Large intestine (tissue), 3 donors: Measurements from ENCODE around the gene CHD6. TPM values are rescaled to one million over a fixed set of nuclear protein-coding genes. Genes with fewer than 3 reads are reported as not detected.

ENCODE experiments used
- DNase-seq, 2 donors: peaks; one replicate each; pipeline versions ENCODE4 v3.0.0 to v3.0.0-alpha.2; 2013
- H3K27ac ChIP-seq: one replicate; pipeline ENCODE4 v1.5.1; 2013; ENCODE audit warnings: low read length
- H3K27me3 ChIP-seq: 2 replicates; pipeline ENCODE4 v1.6.1; 2013; ENCODE audit warnings: low read length; ENCODE audit not compliant: control insufficient read depth, insufficient read depth
- H3K36me3 ChIP-seq: 2 replicates; pipeline ENCODE4 v1.6.1; 2013; ENCODE audit warnings: low read length; ENCODE audit not compliant: control insufficient read depth, insufficient read depth
- H3K4me1 ChIP-seq: one replicate; pipeline ENCODE4 v1.6.1; 2013; ENCODE audit warnings: low read length; ENCODE audit not compliant: control insufficient read depth, insufficient read depth
- H3K4me3 ChIP-seq: one replicate; pipeline ENCODE4 v1.5.1; 2013; ENCODE audit warnings: low read length
- H3K9me3 ChIP-seq: one replicate; pipeline ENCODE4 v1.6.1; 2013; ENCODE audit warnings: mild to moderate bottlenecking, low read depth, low read length, moderate library complexity; ENCODE audit not compliant: control insufficient read depth
- WGBS: methylation state at CpG from one replicate; pipeline ENCODE4 v1.1.5; 2013; ENCODE audit warnings: low lambda C conversion rate; ENCODE audit not compliant: insufficient coverage; 5-methylcytosine and 5-hydroxymethylcytosine counted together
- polyA plus RNA-seq: library from polyadenylated mRNA; unstranded; fragments of 120-200 nt; gene quantifications from one replicate; pipeline ENCODE4 v1.2.1, GENCODE V29; 2013

The CHD6 gene
- polyA plus RNA-seq, 1 donor = 24.0 TPM

DNA sequence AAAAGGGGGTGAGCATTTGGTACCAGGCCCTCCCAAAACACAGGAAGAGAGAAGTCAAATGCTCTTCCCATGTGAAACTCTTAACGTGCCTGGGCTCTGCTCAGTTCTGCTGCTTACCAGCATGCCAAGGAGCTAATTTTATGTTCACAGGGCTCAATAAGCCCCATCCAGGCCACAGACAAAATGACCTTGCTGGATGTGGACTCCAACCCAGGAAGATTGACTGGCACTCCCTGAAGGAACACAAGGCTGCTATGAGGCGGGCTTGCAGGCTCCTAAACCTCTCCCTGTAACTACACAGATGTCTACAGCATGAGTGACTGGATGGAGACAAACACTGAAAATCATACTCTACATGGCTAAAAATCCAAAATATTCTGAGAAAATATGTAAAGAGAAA is 50.6 kb downstream of the CHD6 start:
- Histone ChIP-seq H3K4me3 (no peak overlapping the region), H3K9me3 (no peaks in the 10 kb centered on the region), H3K27me3 (no peaks in the 10 kb centered on the region), H3K36me3 (no peaks in the 10 kb centered on the region), H3K4me1 (peaks cover 5% of the 10 kb centered on the region), H3K27ac (no peak overlapping the region)
- peak; percentile 8 to 53 for DNase-seq
- 80% methylated on average over 1 of the region's 2 CpGs for WGBS

DNA sequence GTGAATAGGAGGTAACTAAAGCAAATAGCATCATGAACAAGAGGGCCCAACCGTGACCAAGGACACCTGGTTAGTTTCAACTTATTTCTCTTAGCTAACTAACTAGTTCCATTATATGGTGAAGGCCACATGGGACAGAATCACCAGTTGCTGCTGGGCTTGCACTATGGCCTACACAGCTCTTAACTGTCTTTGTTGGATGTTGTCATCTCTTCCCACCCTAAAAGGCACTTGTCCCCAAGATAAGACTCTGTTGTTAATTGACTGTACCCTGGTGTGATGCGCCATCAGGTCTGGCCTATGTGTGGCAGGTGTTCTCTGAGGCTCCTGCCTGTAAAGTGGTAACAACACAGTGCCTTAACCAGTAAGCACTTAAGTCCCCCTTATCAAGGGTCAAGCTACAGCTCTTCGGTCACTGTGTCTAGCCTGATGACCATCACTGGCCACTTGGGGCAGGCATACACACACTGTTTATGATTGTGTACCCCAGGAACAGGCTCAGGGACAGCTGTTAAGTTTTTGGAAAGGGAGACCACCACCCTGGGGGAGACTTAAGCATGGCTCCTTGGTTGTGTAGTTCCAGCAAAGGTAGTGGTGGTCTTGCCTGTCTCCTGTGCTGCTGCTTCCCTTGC is 51.2 kb downstream of the CHD6 start:
- Histone ChIP-seq H3K27ac (no peak overlapping the region), H3K4me3 (no peak overlapping the region), H3K4me1 (peaks cover 5% of the 10 kb centered on the region), H3K9me3 (no peaks in the 10 kb centered on the region), H3K36me3 (no peaks in the 10 kb centered on the region), H3K27me3 (no peaks in the 10 kb centered on the region)
- no peak for DNase-seq
- no CpG with 5 or more reads among the region's 3 CpGs for WGBS

DNA sequence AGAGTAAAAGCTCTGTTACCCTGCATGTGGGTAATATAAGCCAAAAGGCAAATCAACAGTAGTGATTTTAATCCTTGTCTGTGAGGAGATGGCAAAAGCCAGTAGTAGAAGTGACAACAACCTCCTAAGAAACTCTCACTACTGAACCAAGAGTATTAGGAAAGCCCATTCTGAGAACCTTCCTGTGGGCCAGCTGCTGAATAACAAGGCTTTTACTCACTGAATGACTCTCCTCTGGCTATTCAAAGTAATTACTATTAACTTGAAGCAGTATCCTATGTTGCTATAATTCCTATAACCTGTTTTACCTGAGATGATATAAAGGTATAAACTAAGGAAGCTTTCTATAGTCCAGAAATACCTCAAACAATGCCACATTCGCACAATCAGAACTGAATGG is 55.1 kb downstream of the CHD6 start:
- Histone ChIP-seq H3K27ac (no peak overlapping the region), H3K27me3 (no peaks in the 10 kb centered on the region), H3K36me3 (no peaks in the 10 kb centered on the region), H3K4me3 (no peak overlapping the region), H3K4me1 (peaks cover 2% of the 10 kb centered on the region), H3K9me3 (no peaks in the 10 kb centered on the region)
- DNase-seq = no peak
- WGBS = no CpG with 5 or more reads among the region's 1 CpG

DNA sequence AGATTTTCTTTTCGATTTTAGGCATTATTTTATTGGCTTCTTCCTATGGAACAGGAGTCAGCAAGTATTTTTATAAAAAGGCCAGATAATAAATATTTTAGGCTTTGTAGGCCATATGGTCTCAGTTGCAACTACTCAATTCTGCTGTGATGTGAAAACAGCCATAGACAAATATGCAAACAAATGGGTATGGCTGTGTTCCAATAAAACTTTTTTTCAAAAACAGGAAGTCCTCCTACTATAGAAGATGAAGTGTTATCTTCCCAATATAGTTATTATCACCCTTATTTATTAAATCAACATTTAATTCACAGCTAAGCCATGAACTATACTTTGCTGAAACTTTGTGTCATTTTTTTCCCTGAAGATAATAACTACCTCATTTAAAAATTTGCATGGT is 57.2 kb downstream of the CHD6 start:
- Histone ChIP-seq H3K4me3 (no peak overlapping the region), H3K27ac (no peak overlapping the region), H3K9me3 (peaks cover 3% of the 10 kb centered on the region), H3K36me3 (peaks cover 2% of the 10 kb centered on the region), H3K27me3 (no peaks in the 10 kb centered on the region), H3K4me1 (no peaks in the 10 kb centered on the region)
- WGBS = 100% methylated on average over 1 of the region's 1 CpG
- DNase-seq = no peak

DNA sequence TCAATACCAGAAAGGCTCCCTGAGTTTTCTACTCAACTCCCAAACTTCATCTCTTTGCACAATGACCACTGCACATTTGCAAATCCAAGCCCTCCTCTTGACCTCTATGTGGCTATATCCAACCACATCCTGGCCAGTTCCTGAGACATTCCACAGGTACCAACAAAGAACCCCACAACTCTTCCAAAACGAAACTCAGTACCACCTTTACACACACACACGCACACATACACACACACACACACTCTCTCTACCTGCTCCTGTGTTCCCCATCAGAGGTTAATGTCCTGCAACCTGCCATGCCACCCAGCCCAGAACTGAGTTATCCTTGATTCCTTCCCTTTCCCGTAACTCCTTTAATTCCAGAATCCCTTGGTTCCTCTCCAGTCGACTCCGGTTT is 58.5 kb downstream of the CHD6 start:
- Histone ChIP-seq H3K27me3 (no peaks in the 10 kb centered on the region), H3K9me3 (peaks cover 3% of the 10 kb centered on the region), H3K27ac (no peak overlapping the region), H3K4me1 (no peaks in the 10 kb centered on the region), H3K4me3 (no peak overlapping the region), H3K36me3 (peaks cover 2% of the 10 kb centered on the region)
- no peak for DNase-seq
- 94% methylated on average over 3 of the region's 5 CpGs for WGBS

DNA sequence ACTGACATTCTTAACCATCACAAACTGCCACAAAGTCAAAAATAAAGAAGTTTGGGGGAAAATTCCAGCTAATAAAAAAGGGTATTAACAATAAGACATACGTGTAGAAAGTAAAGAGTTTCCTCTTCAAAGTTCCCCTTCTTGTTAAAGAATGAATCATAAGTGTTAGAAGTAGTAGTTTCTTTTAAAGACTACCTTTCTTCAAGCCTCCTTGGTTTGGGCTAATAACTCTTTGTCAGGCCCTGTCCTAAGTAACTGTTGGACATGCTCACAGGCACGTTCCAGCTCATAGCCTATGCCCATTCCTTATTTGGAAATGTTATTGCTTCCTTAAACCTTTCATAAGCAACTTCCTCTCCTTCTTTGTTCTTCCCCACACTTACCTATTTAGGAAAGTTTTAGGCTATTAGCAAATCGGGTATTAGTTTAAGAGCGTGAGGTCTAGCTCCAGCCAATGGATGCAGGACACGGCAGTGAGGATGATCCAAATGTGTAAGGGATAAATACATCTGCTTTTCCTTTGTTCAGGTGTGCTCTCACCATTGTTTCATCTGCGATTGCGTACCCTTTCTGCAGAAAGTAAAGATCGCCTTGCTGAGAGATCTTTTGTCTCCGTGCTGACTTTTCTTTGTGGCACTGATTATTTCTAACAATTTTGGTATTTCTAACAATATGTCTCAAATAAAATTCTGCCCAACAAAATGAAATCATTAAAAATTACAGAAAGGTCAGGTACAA is 64.9 kb downstream of the CHD6 start:
- peaks cover 5% of the 10 kb centered on the region for H3K36me3 ChIP-seq
- WGBS = 97% methylated on average over 5 of the region's 9 CpGs
- H3K4me3 ChIP-seq = no peak overlapping the region
- no peaks in the 10 kb centered on the region for H3K4me1 ChIP-seq
- H3K9me3 ChIP-seq = peaks cover 8% of the 10 kb centered on the region
- no peak overlapping the region for H3K27ac ChIP-seq
- H3K27me3 ChIP-seq = no peaks in the 10 kb centered on the region
- DNase-seq = no peak

DNA sequence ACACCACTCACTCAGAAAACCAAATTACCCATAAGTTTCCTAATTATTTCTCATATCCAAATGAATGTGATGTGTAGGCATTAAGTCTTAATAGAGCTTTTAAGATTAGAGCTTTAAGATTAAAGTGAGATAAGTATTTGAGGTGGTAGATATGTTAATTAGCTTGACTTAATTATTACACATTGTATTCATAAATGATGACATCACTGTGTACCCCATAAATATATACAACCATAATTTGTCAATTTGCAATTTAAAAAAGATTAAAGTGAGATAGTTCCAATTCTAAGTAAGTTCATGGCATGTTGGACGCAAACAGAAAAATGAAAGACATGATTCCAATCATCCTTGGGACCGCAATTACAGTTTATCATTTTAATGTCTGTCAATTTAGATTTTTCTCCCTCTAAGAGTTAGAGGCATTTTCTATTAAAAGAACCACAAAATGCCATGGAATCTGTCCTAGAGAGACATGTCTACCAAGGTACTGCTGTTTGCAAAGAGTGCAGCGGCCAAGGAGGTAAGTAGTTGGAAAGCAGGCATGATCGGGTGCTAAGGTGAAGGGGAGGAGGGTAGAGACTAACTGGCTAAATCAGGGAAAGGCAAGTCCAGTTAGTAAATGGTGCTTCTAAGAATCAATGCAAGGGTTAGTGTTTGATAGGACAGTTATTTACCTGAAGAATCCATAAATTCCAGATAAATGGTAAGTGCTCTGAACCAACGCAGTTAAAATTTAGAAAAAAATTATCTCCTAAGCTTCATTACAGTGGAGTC is 65.7 kb downstream of the CHD6 start:
- WGBS = no CpG with 5 or more reads among the region's 5 CpGs

DNA sequence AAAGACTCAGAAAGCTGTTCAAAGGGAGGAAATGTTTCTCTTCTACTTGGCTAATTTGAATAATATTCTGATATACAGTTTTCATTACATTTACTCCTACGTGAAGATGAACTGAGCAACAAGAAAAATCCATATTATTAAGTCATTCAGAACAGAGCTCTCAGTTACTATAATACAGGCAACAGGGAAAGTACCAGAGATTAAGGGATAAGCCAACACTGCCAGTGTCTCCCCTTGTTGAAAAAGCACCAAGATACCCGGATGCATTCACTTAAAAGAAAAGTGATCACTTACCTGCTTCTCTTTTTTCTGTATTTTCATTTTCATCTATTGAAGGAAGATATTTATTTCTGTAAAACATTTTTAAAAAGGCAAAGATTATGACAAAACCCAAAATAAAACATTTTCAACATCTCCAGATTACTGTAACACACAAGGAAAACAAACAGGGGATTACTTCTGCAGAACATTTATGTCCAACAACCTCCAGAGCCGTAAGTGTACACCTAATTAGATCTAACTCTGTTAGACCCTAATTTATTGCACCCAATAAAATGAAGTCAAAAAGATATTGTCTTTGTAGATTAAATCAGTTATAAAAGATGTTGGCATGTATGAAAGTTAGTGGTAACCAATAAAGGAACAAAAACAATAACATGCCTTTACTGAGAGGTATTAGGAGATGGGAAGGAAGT is 67.0 kb downstream of the CHD6 start:
- Histone ChIP-seq H3K36me3 (peaks cover 5% of the 10 kb centered on the region), H3K27ac (no peak overlapping the region), H3K4me3 (no peak overlapping the region), H3K9me3 (peaks cover 6% of the 10 kb centered on the region), H3K4me1 (no peaks in the 10 kb centered on the region), H3K27me3 (no peaks in the 10 kb centered on the region)
- 70% methylated on average over 2 of the region's 3 CpGs for WGBS
- DNase-seq = no peak

More for the DNA sequence above, 65.7 kb downstream of the CHD6 start:
- no peak overlapping the region for H3K4me3 ChIP-seq
- H3K27me3 ChIP-seq = no peaks in the 10 kb centered on the region
- H3K9me3 ChIP-seq = peaks cover 8% of the 10 kb centered on the region
- H3K27ac ChIP-seq = no peak overlapping the region
- peaks cover 5% of the 10 kb centered on the region for H3K36me3 ChIP-seq
- DNase-seq = no peak
- H3K4me1 ChIP-seq = no peaks in the 10 kb centered on the region

DNA sequence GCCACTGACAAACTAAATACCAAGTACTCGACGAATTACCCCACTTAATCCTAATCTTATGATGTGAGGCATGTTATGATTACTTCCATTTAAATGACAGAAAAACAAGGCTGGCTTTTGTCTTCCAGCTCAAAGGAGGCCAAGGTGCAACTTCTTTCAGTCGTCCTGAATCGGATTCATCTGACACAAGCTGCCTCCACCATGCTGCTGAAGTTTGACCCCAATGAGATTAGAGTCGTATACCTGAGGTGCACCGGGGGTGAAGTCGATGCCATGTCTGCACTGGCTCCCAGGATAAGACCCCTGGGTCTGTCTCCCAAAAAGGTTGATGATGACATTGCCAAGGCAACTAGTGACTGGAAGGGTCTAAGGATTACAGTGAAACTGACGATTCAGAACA is 71.0 kb downstream of the CHD6 start:
- DNase-seq = peak; percentile 28 to 69
- Histone ChIP-seq H3K27me3 (no peaks in the 10 kb centered on the region), H3K36me3 (peaks cover 5% of the 10 kb centered on the region), H3K9me3 (no peaks in the 10 kb centered on the region), H3K27ac (no peak overlapping the region), H3K4me1 (no peaks in the 10 kb centered on the region), H3K4me3 (no peak overlapping the region)
- no CpG with 5 or more reads among the region's 8 CpGs for WGBS

DNA sequence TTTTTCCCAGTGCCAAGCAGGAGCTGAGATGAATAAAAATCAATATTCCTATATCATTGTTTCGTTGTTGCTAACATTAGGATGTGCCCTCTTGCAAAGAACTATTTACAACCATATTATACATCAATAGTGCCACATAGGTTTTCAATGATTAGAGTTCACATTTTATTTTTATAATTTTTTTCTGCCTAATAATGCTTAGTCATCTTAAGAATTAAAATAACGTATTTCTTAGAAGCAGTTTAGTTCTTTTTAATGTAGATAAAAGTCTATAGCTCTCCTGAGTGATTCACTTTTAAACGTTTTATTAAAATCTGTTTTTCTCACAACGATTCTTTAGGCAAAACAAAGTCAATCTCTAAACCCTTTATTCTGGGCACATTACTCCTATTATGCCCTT is 71.6 kb downstream of the CHD6 start:
- DNase-seq = no peak
- H3K9me3 ChIP-seq = no peaks in the 10 kb centered on the region
- WGBS = 100% methylated on average over 4 of the region's 4 CpGs
- no peaks in the 10 kb centered on the region for H3K27me3 ChIP-seq
- H3K36me3 ChIP-seq = peaks cover 5% of the 10 kb centered on the region
- no peak overlapping the region for H3K4me3 ChIP-seq
- H3K27ac ChIP-seq = no peak overlapping the region
- no peaks in the 10 kb centered on the region for H3K4me1 ChIP-seq
